Nucleus accumbens (tissue), 56 donors: ENCODE results near the gene CHST12.
A peak's percentile ranks its signal among the peaks of the same experiment; 100 is the strongest.

Source experiments
- DNase-seq, 56 donors: peaks; one replicate each; lab custom pipeline; 2025; lab: John Stamatoyannopoulos, UW

CHST12 gene

DNA sequence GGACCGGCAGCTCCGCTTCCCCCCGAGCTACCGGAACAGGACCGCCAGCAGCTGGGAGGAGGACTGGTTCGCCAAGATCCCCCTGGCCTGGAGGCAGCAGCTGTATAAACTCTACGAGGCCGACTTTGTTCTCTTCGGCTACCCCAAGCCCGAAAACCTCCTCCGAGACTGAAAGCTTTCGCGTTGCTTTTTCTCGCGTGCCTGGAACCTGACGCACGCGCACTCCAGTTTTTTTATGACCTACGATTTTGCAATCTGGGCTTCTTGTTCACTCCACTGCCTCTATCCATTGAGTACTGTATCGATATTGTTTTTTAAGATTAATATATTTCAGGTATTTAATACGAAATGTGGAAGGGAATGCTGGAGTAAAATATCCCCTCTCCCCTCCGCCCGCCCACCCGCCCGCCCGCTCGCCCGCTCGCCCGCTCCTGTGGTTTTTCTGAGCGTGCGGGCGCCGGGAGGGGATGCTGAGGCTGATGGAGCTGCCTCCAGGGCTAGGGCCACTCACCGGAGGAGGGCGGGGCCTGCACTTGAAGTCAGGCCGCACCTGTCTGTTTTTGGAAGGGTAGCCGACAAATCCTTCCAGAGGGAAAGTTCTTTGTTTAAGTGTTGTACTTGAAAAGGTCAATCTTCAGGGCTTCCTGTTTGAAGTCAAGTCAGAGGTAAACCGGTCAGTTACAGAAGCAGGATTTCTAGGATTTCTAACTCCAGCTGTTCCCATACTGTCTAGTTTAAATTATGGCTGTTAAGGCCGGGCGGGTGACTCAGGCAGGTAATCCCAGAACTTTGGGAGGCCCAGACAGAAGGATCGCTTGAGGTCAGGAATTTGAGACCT lies 30.5 kb downstream of the CHST12 start:
- no peak for DNase-seq

DNA sequence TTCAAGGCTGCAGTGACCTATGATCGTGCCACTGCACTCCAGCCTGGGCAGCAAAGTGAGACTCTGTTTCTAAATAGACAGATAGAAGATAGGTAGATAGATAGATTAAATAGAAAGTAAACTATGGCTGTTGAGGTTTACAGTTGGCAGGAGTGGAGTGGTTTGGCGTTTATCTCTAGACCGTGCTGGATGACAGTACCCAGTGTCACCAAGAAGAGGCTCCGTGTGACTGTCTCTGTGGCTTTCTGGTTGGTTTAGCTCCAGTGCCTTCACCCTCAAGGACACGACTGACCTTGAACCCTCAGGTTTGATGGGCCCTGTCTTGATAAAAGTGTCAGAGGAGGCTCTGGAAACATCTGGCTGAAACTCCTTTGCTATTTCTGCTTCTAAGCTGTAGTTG lies 31.7 kb downstream of the CHST12 start:
- no peak for DNase-seq

DNA sequence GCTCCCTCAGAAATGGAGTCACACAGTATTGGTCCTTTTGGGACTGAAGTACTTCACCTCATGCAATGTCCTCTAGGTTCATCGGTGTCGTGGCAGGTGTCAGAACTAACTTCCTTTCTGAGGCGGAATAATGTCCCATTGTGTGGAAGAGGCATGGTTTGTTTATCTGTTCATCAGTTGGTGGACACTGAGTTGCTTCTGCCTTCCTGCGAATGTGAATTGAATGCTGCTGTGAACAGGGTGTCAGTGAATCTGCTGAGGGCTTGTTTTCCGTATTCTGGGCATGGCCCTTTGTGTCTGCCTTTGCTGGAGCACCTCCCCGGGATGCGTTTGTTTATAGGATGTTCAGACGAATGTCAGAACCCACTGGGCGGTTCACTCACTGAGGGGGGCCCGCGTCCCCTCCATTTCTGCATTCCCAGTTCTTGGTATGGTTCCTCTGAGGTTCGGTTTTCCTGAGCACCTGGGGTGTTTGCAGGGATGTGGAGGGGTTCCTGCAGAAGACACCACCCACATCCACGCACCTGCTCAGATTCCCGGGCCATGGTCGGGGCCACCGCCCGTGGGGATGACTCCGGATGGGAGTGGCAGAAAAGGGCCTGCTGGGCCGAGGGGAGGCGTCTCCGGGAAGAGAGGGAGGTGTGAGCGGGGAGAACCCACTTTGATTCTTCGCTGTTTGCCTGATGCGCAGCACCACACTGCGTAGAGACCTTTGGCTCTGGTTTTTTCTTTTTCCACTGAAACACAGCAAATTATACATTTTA lies 33.1 kb downstream of the CHST12 start:
- DNase-seq = peak in 1 of 56 donors; percentile 10

DNA sequence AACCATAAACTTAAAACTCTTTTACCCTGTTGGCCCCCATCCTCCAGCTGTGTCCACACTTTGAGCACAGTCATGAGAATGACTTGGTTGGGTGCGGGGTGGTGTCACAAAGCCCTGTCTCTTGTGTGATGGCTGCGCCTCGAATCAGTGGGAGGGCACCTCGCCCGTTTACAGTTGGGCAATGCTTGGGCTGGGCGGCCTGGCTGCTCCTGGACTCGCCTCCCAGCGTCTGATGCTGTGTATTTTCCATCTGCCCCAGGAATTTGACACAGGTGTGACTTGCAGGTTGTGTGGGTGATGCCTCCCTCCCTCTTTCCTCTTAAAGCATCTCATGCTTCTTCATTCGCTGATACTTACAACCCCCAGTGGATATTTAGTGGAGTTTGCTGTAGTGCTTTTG lies 33.7 kb downstream of the CHST12 start:
- peak in 1 of 56 donors; percentile 9 for DNase-seq

DNA sequence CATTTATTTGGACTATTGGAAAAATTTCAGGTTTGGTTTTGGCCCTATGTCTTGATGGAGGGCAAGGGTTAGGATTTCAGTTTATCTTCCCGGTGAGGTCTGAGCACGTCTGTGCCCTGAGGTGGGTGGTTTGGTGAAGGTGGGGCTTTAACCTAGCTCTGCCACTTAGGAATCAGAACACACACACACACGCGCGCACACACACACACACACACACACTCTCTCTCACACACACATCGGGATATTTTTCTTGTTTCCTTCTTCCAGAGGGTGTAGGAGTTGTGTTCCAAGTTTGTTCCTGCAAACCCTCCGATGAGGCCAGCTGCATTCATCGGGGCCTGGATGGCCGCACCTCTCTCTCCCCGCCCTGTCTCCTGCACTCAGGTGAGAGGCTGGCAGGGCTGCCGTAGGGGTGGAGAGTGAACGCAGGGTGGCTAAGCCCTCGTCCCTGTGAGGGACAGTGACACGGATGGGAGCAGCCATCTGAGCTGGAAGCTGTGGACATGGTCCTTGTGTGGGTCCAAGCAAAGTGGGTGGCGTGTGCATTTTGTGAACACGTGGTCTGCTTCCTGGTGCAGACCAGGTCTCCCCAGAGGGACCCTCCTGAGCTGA lies 34.2 kb downstream of the CHST12 start:
- no peak for DNase-seq

DNA sequence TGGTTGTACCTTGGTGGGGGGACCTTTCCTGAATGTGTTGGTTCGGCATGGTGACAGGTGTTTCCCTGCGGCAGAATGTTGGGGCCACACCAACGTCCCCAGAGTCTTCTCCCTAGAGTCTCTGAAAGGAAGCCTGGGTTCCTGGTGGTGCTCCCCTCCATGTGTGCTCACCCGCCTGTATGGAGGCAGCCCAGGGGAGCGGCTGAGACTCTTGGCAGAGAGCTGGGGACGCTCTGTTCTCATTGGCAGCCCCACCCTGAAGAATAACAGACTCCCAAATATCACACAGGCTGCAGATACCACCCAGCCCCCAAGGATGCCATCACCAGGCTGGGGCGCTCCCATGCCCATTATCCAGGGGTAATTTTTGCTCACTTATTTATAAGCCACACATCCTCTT lies 34.8 kb downstream of the CHST12 start:
- DNase-seq = no peak

DNA sequence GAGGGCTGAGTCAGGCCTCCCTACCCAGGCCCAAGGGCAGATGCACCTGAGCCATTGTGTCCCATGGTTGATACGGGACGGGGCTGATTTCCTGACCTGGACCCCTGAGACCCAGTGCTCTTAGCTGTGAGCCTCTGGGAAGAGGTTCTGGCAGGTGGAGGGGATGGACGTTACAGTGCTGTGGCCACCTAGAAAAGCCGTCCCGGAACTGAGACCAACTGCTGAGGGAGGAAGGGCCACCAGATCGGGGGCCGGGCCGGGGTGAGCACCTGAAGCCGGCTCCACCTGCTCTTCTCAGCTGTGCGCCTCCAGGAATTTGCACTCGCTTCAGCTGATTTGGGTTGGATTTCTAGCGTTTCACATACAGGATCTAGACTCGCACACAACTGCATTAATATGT lies 35.4 kb downstream of the CHST12 start:
- no peak for DNase-seq

DNA sequence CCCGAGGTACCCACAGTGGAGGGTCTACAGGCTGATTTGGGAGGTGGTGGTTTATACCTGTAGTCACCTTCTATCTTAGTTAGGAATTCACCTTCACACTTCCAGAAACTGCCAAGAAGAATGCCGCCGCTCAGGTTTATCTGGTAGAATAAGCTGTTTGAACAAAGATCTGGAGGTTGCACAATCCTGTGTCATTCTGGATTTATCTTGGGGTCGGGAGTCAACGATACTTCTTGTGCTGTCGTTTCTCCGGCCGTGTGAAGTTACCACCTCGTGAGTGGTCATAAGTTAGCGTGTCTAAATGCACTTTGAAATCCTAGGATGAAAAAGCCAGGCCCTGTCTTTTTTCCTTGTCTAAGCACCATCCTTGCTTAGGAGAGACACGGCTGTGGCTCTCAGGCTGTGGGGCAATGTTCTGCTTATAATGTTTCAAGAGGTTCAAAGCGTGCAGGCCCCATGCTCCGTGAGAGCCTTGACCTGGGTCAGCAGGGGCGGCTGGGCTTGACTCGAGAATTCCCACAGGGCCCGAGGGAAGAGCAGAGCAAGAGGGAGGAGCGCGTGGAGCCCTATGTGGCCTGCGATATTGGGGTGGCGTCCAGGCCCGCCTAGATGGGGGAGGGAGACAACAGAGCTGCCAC lies 37.3 kb downstream of the CHST12 start:
- DNase-seq = no peak

DNA sequence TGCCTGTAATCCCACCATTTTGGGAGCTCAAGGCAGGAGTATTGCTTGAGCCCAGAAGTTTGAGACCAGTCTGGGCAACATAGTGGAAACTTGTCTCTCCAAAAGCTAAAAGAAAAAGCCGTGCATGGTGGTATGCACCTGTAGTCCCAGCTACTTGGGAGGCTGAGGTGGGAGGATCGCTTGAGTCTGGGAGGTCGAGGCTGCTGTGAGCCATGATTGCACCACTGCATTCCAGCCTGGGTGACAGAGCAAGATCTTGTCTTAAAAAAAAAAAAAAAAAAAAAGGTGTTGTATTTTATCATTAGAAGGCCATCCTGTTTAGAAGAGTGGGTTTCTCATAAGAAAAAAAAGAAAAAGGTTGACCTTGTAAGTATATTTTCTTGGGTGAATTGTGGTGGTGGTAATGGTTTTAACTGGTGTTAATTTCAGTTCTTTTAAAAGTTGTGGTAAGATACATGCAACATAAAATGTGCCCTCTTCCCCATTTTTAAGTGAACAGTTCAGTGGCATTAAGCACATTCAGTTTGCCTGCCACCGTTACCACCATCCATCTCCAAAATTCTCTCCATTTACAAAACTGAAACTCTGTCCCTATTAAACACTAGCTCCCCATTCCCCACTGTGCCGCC lies 38.1 kb downstream of the CHST12 start:
- no peak for DNase-seq

DNA sequence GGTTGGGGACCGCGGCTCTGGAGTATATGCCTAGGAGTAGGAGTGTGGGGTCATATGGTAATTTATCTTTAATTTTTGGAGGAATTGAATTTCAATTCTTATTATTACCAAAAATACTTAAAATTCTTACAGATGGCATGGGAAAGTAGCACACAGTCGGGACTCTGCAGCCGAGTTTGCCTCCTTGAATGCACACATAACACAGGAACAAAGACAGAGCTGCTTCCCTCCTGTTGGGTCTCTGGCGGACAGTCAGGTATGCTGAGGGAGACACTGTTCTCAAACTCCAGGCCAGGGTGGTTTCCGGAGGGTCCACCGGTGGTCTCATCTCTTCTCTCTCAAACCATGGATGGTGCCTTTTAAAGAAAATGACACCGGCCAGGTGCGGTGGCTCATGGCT lies 40.1 kb downstream of the CHST12 start:
- DNase-seq = no peak

DNA sequence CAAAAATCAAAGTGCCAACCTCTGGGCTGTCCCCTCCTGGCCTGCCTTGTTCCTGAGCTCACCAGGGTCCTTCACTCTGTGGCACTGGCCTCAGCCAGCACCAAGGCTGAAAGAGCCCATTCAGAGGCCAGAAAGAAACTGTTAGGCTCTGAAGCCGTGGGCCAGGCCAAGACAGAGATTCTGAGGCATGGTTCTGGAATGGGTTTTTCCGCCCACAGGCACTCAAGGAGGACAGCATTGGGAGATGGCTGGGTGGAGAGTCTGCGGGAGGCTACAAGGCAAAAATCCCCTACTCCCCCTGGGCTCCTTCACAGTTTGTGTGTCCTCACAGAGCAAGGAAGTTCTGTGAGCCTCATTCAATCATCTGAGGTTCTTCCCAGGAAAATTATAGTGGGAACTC lies 41.1 kb downstream of the CHST12 start:
- DNase-seq = peak in 17 of 56 donors; percentile 7 to 43 (median 25)

DNA sequence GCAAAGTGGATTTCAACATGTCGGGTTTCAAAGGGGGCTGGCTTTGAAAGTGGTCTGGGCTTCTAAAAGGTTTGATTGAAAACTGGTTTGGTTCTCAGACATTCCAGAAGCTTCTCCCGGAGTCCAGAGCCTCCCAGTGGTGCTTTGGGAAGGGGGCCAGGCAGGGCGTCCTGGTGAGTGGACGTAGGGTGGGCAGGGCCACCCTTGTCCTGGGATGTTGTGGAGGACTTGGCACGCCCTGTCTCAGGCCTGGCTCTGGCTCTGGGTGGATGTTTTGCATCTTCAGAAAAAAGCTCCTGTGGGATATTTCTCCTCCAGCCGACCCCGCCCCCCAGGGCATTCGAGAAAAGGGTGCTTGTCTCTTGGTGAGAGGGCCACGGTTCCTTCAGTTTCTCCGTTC lies 41.6 kb downstream of the CHST12 start:
- peak in 11 of 56 donors; percentile 7 to 57 (median 22) for DNase-seq

DNA sequence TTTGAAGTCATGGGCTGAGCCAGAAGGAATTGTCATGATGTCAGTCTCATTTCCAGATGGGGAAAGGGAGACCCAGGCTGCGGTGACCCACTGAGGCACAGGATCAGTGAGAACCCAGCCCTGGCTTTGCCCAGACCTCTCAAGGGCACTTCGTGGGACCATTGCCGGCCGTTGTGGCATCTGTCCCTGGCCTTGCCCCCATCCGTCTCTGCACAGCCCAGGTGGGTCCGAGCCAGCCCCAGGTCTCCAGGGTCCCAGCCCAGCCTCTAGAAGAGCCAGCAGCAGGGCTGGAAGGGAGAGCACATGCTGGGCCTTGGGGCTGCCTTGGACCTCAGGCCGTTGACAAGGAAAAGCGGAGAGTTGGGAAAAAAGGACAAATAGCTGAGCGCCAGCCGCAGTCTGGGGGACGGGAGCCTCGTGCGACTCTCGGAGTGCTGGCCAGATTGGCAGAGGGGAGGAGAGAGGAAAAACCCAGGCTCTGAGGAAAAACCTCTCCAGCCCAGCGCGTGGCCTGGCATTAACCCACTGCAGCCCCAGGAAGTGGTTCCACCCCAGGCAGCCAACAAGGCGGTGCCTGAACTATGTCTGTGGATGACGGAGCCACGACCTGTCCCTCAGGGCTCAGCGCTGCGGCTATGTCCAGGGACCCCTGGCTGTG lies 42.6 kb downstream of the CHST12 start:
- peak in 31 of 56 donors; percentile 6 to 67 (median 40) for DNase-seq

DNA sequence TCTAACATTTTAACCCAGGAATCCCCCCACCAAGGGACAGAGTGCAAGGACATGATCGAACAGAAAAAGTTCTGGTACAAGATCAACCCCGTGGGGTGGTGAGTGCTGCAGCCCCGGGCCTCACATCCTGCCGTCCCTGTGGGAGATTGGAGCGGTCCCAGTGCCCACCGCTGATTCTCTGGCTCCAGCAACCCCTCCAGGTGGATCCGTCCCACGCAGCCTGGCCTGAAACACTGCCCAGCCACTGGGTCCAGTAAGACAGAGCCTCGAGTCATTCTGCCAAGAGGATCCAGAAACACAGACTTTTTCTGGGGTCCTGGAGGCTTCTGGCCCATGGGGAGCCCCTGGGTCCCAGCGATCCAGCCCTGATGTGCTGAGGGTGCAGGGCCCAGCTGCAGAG lies 43.3 kb downstream of the CHST12 start:
- no peak for DNase-seq

DNA sequence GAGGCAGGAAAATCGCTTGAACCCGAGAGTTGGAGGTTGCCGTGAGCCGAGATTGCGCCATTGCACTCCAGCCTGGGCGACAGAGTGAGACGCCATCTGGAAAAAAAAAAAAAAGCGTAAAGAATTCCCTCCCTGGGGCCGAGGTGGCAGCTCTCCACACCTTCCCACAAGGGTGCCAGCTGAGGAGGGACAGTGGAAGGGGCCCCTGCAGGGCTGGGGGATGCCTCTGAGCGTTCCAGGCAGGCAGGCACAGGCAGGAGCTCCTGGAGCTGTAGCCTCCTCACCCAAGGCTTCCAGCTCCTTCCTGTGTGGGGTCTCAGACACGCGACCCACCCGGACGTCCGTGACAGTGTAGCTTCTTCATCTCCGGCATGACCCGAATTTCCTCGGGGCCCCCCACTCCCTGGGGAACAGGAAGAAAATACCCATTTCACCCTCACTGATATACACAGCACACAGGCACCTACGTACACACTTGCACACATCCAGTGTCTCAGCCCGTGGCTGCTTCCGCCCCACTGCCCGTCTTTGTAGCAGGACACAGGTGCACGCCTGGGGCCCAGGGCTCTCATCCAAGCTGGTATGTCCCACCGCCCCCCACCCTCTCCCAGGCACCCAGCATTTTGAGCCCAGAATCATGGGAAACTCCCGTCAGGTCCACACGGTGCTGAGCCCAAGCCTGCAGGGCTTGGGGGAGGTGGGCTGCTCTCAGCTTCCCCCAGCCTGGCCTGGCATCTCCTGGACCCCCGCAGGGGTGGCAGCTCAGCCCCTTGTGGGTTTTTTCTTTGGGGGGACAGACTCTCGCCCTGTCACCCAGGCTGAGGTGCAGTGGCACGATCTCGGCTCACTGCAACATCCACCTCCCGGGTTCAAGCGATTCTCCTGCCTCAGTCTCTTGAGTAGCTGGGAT lies 47.0 kb downstream of the CHST12 start:
- DNase-seq = no peak

DNA sequence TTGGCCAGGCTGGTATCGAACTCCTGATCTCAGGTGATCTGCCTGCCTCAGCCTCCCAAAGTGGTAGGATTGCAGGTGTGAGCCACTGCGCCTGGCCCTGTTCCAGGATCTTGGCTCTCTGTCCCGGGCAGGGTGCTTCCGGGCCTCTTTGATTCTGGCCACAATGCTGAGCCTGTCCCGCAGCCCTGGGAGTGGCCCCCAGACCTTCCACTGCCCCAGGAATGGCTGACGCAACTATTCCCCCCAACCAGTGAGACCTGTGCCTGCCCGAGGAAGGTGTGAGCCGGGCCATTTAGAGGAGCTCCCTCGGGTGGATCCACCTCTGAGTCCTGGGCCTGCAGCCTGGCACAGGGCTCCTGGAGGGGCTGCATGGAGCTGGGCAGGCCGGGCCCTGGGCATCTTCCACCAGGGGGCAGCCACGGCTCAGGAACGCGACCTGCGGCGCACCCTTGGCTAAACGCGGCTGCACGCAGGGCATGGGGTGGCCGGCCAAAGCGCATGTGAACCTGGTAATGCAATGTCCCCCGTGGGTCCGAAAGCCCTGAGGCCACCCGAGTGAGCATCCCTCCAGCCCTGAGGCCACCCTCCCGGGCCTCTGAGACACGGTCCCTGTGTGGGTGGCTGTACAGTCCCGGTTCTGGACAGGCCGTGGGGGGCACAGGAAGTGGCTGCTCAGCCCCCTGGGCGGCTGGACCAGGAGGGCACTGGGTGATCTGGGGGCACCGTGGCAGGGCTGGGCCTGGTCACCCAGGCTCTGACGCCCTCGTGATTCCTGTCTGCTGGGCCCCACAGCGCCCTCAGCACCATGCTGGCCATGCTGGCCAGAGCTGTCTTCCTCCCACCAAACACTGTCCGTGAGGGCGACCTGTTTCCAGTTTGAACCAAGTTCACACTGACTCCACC lies 48.0 kb downstream of the CHST12 start:
- peak in 52 of 56 donors; percentile 20 to 86 (median 58) for DNase-seq

DNA sequence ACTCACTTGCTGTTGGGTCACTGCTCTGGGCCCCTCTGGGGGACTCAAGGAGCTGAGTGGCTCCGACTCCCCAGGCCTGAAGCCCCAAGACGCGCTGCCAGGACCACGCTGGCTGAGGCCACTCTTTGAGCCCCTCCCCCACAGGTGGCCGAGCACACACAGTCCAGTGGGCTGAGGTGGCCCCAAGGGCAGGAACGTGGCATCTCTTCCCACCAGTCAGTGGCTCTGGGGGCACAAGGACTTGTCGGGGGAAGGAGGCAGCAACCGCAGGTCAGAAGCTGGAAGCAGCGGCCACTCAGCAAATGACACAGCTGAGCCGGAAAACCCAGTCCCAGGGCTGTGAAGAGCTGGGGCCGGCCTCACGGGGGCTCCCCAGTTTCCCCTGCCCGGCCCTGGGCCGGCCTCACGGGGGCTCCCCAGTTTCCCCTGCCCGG lies 48.7 kb downstream of the CHST12 start:
- peak in 2 of 56 donors; percentile 16 to 38 for DNase-seq
